BLaER1 (cell line): ENCODE results near the gene AQP11.
"Not testable (repeated sequence)": the region's sequence is repeated elsewhere in the genome, so short reads cannot be mapped to it uniquely, and the experiment has no call there.

Experiments
- H3K27ac ChIP-seq: shearing (Covaris generic); formaldehyde crosslinking; 2 replicates; pipeline ENCODE4 v1.8.1; 2022
- H3K27me3 ChIP-seq: shearing (Covaris generic); formaldehyde crosslinking; 2 replicates; pipeline ENCODE4 v1.8.1; 2022
- H3K36me3 ChIP-seq: shearing (Covaris generic); formaldehyde crosslinking; 2 replicates; pipeline ENCODE4 v1.8.1; 2022
- H3K4me1 ChIP-seq: shearing (Covaris generic); formaldehyde crosslinking; 2 replicates; pipeline ENCODE4 v1.8.1; 2022
- H3K4me2 ChIP-seq: shearing (Covaris generic); formaldehyde crosslinking; 2 replicates; pipeline ENCODE4 v1.8.1; 2022
- H3K4me3 ChIP-seq: shearing (Covaris generic); formaldehyde crosslinking; 2 replicates; pipeline ENCODE4 v1.8.1; 2022
- H3K9ac ChIP-seq: shearing (Covaris generic); formaldehyde crosslinking; 2 replicates; pipeline ENCODE4 v1.8.1; 2022
- H3K9me3 ChIP-seq: shearing (Covaris generic); formaldehyde crosslinking; 2 replicates; pipeline ENCODE4 v1.8.1; 2022
- H4K20me1 ChIP-seq: shearing (Covaris generic); formaldehyde crosslinking; 2 replicates; pipeline ENCODE4 v1.8.1; 2022
- Cebpa-rat ChIP-seq: shearing (Covaris generic); IDR thresholded peaks from 2 replicates; pipeline ENCODE4 v1.8.1; 2022

The AQP11 gene

GRCh38 chr11:77589521-77590193 is at the start of gene AQP11:
TSS of gene AQP11 (plus strand) at chr11:77589953. CDS start at chr11:77589993, 40 bp downstream.
- H3K4me3 ChIP-seq: peak within 1 kb of the TSS; percentile 73
- no peak for TF ChIP-seq Cebpa-rat
- peaks cover 10% of the 10 kb centered on the region; the same call in 1 of the 2 replicates for H3K27me3 ChIP-seq
- peak within 1 kb of the TSS; percentile 93 for H3K4me2 ChIP-seq
- H3K4me1 ChIP-seq: peaks cover 18% of the 10 kb centered on the region
- H3K27ac ChIP-seq: peak within 1 kb of the TSS; percentile 55; the same call in 1 of the 2 replicates
- no peaks in the 10 kb centered on the region for H3K36me3 ChIP-seq
- H3K9ac ChIP-seq: peak within 1 kb of the TSS; percentile 74
- H4K20me1 ChIP-seq: 0 out of 2 replicates have a peak, but pooled peaks cover 5% of the 10 kb centered on the region
- H3K9me3 ChIP-seq: 0 out of 2 replicates have a peak, but pooled peaks cover under 1% of the 10 kb centered on the region

DNA sequence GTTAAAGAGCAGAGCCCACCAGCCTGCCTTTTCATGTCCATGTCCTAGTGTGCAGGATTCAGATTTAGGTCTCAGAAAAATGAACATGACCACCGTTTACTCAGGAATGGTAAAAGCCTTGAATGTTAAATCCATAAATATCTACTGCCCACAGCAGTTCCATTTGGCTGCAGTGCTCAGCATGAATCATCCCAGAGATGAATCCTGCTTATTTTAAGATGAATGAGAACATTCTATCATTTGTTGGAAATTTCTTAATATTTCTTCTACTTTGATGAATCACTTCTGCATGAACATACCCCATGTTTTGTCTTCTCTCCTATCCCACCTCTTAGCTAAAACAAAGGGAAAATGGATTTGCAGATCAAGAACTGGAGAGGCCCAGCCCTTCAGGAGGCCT is 47.5 kb upstream of the AQP11 start:
- Histone ChIP-seq H3K27ac (no peak overlapping the region), H3K4me2 (no peak overlapping the region), H3K4me1 (no peaks in the 10 kb centered on the region), H3K4me3 (no peak overlapping the region), H3K9ac (no peak overlapping the region), H3K9me3 (no peaks in the 10 kb centered on the region), H3K36me3 (no peaks in the 10 kb centered on the region), H3K27me3 (no peaks in the 10 kb centered on the region), H4K20me1 (no peaks in the 10 kb centered on the region)
- TF ChIP-seq Cebpa-rat: no peak

- TF ChIP-seq Cebpa-rat: no peak
- no peak overlapping the region for H3K27ac ChIP-seq
- H3K4me2 ChIP-seq: no peak overlapping the region
- no peak overlapping the region for H3K4me3 ChIP-seq
- no peaks in the 10 kb centered on the region for H3K4me1 ChIP-seq
- no peaks in the 10 kb centered on the region for H3K36me3 ChIP-seq
- no peak overlapping the region for H3K9ac ChIP-seq
- no peaks in the 10 kb centered on the region for H3K27me3 ChIP-seq
- H3K9me3 ChIP-seq: no peaks in the 10 kb centered on the region
- H4K20me1 ChIP-seq: no peaks in the 10 kb centered on the region
These were observed 42.5 kb upstream of the AQP11 start for GRCh38 chr11:77547047-77547836.

DNA sequence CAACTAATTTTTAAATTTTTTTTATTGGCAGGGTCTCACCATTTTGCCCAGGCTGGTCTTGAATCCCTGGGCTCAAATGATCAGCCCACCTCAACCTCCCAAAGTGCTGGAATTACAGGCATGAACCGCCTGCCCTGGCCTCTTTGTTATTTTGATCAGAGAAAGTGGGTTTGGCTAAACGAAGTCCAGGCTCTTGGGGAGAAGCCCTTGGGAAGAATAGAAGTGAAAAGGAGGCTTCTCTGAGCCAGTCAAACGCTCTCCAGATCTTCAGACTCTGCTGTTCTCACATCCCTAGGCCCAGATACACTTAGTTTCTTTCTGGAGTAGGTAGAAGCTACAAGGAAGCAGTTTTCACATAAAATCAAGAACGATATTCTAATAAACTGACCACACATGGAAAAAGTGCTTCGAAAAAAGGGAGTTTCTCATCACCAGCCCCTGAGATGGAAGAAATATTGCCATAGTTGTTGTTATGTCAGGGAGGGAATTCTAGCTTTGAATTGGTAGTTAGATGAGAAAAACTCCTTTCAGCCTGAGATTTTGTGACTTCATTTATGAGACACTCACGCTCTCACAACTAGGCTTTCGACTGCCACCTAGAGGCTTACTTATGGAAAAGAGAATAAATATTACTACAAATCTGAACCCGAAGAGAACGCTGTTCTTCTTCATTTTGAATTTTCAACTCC is 41.7 kb upstream of the AQP11 start:
- no peaks in the 10 kb centered on the region for H3K9me3 ChIP-seq

GRCh38 chr11:77548552-77549445 is 41.0 kb upstream of the AQP11 start:
- no peak for TF ChIP-seq Cebpa-rat
- Histone ChIP-seq H3K27me3 (no peaks in the 10 kb centered on the region), H3K4me3 (no peak overlapping the region), H3K4me2 (no peak overlapping the region), H3K9ac (no peak overlapping the region), H3K4me1 (no peaks in the 10 kb centered on the region), H3K9me3 (no peaks in the 10 kb centered on the region), H4K20me1 (no peaks in the 10 kb centered on the region), H3K36me3 (no peaks in the 10 kb centered on the region), H3K27ac (no peak overlapping the region)

More for the DNA sequence above, 41.7 kb upstream of the AQP11 start:
- Histone ChIP-seq H3K9ac (no peak overlapping the region), H3K27me3 (no peaks in the 10 kb centered on the region), H4K20me1 (no peaks in the 10 kb centered on the region), H3K27ac (no peak overlapping the region), H3K36me3 (no peaks in the 10 kb centered on the region), H3K4me3 (no peak overlapping the region), H3K4me2 (no peak overlapping the region), H3K4me1 (no peaks in the 10 kb centered on the region)
- no peak for TF ChIP-seq Cebpa-rat

DNA sequence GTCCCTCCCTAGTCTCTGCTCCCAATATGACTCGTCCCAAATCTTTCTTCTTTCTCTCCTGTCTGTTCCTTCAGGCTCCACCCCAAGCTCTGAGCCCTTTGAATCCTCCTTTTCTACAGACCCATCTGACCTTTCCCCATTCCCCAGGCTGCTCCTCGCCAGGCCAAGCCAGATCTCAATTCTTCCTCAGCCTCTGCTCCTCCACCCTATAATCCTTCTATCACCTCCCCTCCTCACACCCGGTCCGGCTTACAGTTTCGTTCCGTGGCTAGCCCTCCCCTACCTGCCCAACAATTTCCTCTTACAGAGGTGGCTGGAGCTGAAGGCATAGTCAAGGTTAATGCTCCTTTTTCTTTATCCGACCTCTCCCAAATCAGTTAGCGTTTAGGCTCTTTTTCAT is 38.3 kb upstream of the AQP11 start:
- H3K9ac ChIP-seq, H3K4me1 ChIP-seq, H3K9me3 ChIP-seq, H4K20me1 ChIP-seq, H3K36me3 ChIP-seq, H3K4me3 ChIP-seq, H3K4me2 ChIP-seq, H3K27me3 ChIP-seq, H3K27ac ChIP-seq: not testable (repeated sequence)

GRCh38 chr11:77557553-77557952 is 32.2 kb upstream of the AQP11 start:
- Histone ChIP-seq H3K4me3 (no peak overlapping the region), H4K20me1 (no peaks in the 10 kb centered on the region), H3K4me2 (no peak overlapping the region), H3K27ac (no peak overlapping the region), H3K9ac (no peak overlapping the region), H3K27me3 (no peaks in the 10 kb centered on the region), H3K36me3 (no peaks in the 10 kb centered on the region), H3K4me1 (no peaks in the 10 kb centered on the region), H3K9me3 (peaks cover 6% of the 10 kb centered on the region)
- TF ChIP-seq Cebpa-rat: no peak

DNA sequence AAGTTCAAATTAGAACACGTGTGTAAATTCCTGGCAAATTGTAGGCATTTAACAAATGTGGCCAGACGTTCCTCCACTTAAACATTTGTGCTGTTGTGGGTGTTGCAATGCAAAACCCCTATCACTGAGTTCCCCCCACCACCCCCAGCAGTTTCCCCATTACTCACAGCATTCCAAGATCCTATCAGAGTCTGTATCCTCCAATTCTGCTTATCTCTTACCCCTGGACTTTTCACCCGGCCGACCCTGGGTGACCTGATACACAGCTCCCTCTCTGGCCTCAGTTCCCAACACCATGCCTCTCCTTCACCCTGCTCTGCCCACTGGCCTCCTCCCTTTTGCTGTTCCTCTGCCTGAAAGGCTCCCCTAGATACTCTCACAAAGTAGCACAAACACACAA is 31.4 kb upstream of the AQP11 start:
- Histone ChIP-seq H3K4me2 (no peak overlapping the region), H3K36me3 (no peaks in the 10 kb centered on the region), H4K20me1 (no peaks in the 10 kb centered on the region), H3K4me1 (no peaks in the 10 kb centered on the region), H3K9ac (no peak overlapping the region), H3K9me3 (peaks cover 9% of the 10 kb centered on the region), H3K27me3 (no peaks in the 10 kb centered on the region), H3K27ac (no peak overlapping the region), H3K4me3 (no peak overlapping the region)
- no peak for TF ChIP-seq Cebpa-rat

GRCh38 chr11:77559686-77560401 is 29.9 kb upstream of the AQP11 start:
- TF ChIP-seq Cebpa-rat: no peak
- no peaks in the 10 kb centered on the region for H3K36me3 ChIP-seq
- no peak overlapping the region for H3K9ac ChIP-seq
- no peaks in the 10 kb centered on the region for H4K20me1 ChIP-seq
- no peak overlapping the region for H3K4me3 ChIP-seq
- no peak overlapping the region for H3K4me2 ChIP-seq
- no peaks in the 10 kb centered on the region for H3K4me1 ChIP-seq
- peaks cover 8% of the 10 kb centered on the region for H3K9me3 ChIP-seq
- H3K27me3 ChIP-seq: no peaks in the 10 kb centered on the region
- H3K27ac ChIP-seq: no peak overlapping the region
